GM18951 (cell line): ENCODE measurements around the gene ANKRD24.
"Not testable (repeated sequence)": the region's sequence is repeated elsewhere in the genome, so short reads cannot be mapped to it uniquely, and the experiment has no call there.

Experiments
- POLR2A ChIP-seq: IDR thresholded peaks from 4 replicates; pipeline ENCODE4 v1.6.1; 2011; ENCODE audit warnings: mild to moderate bottlenecking; ENCODE audit not compliant: insufficient read length, insufficient read depth; ENCODE audit errors: extremely low read depth
- in situ Hi-C: fragments of 300-500 bp; cut with MboI; formaldehyde crosslinking; loops from one replicate; pipeline ENCODE4 v1.12.0; 2022; ENCODE audit warnings: low sequenced_read_pairs, mixed read lengths, inconsistent platforms; ENCODE audit not compliant: unreplicated experiment

ANKRD24 gene

GRCh38 chr19:4267901-4268815, 85.7 kb downstream of the ANKRD24 start:
- no peak for TF ChIP-seq POLR2A
- in situ Hi-C loops = no loop called here

DNA sequence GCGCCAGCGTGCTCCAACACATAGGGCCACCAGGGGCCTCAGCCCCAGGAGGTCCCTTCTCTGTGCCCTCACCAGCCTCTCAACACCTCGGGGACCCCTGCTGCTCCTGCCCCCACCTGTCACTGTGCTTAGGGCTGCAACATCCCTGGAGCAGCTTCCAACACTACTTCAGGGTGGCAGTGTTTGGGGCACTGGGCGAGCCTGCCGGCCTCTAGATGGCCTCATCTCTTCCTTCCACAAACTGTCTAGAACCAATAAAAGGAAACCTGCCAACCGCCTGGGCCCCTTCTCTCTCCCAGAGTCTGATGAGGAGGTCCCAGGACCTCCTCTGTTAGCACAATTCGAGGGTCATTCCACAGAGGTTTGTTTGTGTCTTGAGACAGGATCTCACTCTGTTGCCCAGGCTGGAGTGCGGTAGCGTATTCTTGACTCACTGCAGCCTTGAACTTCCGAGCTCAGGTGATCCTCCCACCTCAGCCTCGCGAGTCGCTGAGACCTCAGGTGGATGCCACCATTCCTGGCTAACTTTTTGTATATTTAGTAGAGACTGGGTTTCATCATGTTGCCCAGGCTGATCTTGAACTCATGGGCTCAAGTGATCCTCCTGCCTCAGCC, 86.4 kb downstream of the ANKRD24 start:
- in situ Hi-C loops = no loop called here
- TF ChIP-seq POLR2A = no peak

GRCh38 chr19:4272894-4273293, 90.4 kb downstream of the ANKRD24 start:
- no peak for TF ChIP-seq POLR2A
- in situ Hi-C loops = no loop called here

- in situ Hi-C loops = not testable (repeated sequence)
Measured at GRCh38 chr19:4274321-4274686, 91.8 kb downstream of the ANKRD24 start.
